ENCODE results near the gene JARID2. TPM values are rescaled to one million over a fixed set of nuclear protein-coding genes. Genes with fewer than 3 reads are reported as not detected.

Gene JARID2
- total and polyA plus RNA-seq, 9 of the 15 experiments (the other 6 are each of a cell fraction or from before 2014, with no cell fraction given): 5.0 to 29.0 (median 15.6) TPM

- no peak for TF ChIP-seq ATF6 (CRISPR knock-in tag; IDR thresholded peaks at IDR 0.05)
- TF ChIP-seq CTCF (IDR thresholded peaks at IDR 0.05 in 2 of 3, conservative IDR thresholded peaks at IDR 0.05 in 1 of 3; ENCODE audit: insufficient read depth in 2 of 3, low read depth in 1 of 3, low read length in 3 of 3): peak; percentile 41 to 68 (median 53); a peak in 4 of 6 replicates
- peak; percentile 32; the same call in 1 of the 2 replicates for TF ChIP-seq TFAP4 (CRISPR knock-in tag; IDR thresholded peaks at IDR 0.05; ENCODE audit: borderline replicate concordance)
- TF ChIP-seq GATA2 (CRISPR knock-in tag; IDR thresholded peaks at IDR 0.05): no peak
- no peak for TF ChIP-seq NR4A1 (CRISPR knock-in tag; IDR thresholded peaks at IDR 0.05)
- TF ChIP-seq NR4A1 (tag; IDR thresholded peaks at IDR 0.05): no peak
- TF ChIP-seq SMAD2 (IDR thresholded peaks at IDR 0.05; ENCODE audit: low read depth, low read length): no peak
- TF ChIP-seq HMGXB4 (CRISPR knock-in tag; IDR thresholded peaks at IDR 0.05): no peak
- TF ChIP-seq EP300 (IDR thresholded peaks at IDR 0.05; ENCODE audit: low read length): 0 out of 2 replicates have a peak, but pooled peaks have one; percentile 3
- TF ChIP-seq ARID3A (IDR thresholded peaks at IDR 0.05; ENCODE audit: borderline replicate concordance, low read depth, low read length): no peak
- peak; percentile 71; the same call in 1 of the 2 replicates for TF ChIP-seq JUND (IDR thresholded peaks at IDR 0.05; ENCODE audit: borderline replicate concordance, low read depth, low read length)
- TF ChIP-seq JUND (tag; IDR thresholded peaks at IDR 0.05; ENCODE audit: borderline replicate concordance, low read depth, low read length): peak; percentile 53; the same call in 2 of the 3 replicates
- no peak for TF ChIP-seq POLR2H (tag; IDR thresholded peaks at IDR 0.05; ENCODE audit: low read depth)
- TF ChIP-seq ETS1 (conservative IDR thresholded peaks at IDR 0.05; ENCODE audit: control insufficient read depth, low read depth, low read length): no peak
- TF ChIP-seq HNRNPK (IDR thresholded peaks at IDR 0.05; ENCODE audit: low read depth, low read length, poor library complexity, severe bottlenecking): no peak
- TF ChIP-seq TSC22D4 (tag; IDR thresholded peaks at IDR 0.05): no peak
Measured at GRCh38 chr6:15254070-15254975, 8.5 kb downstream of the JARID2 start (continued).

All from K562 (cell line).